ENCODE measurements around the gene CYP21A2. TPM values are rescaled to one million over a fixed set of nuclear protein-coding genes. Genes with fewer than 3 reads are reported as not detected.
"Not testable (repeated sequence)": the region's sequence is repeated elsewhere in the genome, so short reads cannot be mapped to it uniquely, and the experiment has no call there.

CYP21A2 gene
- polyA plus RNA-seq (ENCODE audit: insufficient read length in 4 of 4): 1 to 10 TPM in 3 of 4 donors, under 1 TPM in 1; 0.76 to 1.4 (median 1.1) TPM

DNA sequence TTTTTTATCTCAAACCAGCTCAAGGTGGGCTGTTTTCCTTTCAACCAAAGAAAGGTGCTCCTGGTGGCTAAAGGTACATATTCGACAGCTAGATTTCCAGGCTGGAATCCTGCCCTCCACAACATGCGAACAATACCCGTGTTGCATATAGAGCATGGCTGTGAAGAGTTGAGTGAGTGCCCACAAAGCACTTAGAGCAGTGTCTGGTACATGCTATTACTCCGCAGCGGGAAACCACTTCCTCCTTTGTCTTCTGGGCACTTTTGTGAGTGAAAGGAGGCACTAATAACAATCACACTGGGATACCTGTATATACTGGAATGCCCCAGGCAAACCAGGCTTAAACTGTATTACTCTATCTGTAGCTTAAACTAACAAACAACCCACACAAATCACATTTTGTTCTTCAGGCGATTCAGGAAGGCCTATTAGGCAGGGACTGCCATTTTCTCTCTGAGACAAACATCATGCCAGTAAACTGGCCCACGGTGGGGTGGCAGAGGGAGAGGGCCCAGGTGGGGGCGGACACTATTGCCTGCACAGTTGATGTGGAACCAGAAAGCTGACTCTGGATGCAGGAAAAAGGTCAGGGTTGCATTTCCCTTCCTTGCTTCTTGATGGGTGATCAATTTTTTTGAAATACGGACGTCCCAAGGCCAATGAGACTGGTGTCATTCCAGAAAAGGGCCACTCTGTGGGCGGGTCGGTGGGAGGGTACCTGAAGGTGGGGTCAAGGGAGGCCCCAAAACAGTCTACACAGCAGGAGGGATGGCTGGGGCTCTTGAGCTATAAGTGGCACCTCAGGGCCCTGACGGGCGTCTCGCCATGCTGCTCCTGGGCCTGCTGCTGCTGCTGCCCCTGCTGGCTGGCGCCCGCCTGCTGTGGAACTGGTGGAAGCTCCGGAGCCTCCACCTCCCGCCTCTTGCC is at the start of gene CYP21A2:
TSS of gene CYP21A2 (plus strand) at position 818 of the 927 bp plus-strand sequence. CDS start at position 826, 8 bp downstream.
- not testable (repeated sequence) for DNase-seq (ENCODE audit: low read depth in 4 of 4, low spot score in 3 of 4)

DNA sequence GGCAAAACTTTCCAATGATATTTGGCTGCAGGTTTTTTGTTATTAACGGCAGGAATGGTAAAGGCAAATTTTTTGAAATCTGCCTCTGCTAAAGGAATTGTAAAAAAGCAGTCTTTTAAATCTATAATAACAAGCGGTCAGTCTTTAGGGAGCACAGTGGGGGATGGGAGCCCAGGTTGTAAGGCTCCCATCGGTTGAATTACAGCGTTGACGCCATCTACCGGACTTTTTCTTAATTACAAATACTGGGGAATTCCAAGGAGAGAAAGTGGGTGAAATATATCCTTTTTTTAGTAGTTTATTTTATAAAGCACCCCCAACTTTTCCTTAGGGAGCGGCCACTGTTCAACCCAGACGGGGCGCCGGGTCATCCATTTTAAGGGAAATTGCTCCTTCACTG is 48.9 kb upstream of the CYP21A2 start:
- not testable (repeated sequence) for DNase-seq (ENCODE audit: low read depth in 4 of 4, low spot score in 3 of 4)

GRCh38 chr6:31994421-31994820 is 43.8 kb upstream of the CYP21A2 start:
- DNase-seq (ENCODE audit: low read depth in 4 of 4, low spot score in 3 of 4): not testable (repeated sequence)

DNA sequence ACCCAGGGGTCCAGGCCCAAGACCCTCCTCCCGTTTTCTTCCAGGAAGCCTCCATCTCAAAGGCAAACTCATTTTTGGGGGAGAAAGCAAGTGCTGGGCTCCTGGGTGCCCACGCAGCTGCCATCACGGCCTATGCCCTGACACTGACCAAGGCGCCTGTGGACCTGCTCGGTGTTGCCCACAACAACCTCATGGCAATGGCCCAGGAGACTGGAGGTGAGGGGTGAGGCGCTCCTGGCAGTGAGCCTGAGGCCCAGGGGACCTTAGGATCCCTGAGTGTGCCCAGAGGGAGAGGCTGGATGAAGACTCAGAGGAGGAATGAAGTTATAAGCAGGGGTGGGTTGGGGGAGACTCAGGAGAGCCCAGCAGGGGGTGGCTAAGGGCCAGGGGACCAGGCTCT is 41.8 kb upstream of the CYP21A2 start:
- DNase-seq (ENCODE audit: low read depth in 4 of 4, low spot score in 3 of 4): not testable (repeated sequence)

DNA sequence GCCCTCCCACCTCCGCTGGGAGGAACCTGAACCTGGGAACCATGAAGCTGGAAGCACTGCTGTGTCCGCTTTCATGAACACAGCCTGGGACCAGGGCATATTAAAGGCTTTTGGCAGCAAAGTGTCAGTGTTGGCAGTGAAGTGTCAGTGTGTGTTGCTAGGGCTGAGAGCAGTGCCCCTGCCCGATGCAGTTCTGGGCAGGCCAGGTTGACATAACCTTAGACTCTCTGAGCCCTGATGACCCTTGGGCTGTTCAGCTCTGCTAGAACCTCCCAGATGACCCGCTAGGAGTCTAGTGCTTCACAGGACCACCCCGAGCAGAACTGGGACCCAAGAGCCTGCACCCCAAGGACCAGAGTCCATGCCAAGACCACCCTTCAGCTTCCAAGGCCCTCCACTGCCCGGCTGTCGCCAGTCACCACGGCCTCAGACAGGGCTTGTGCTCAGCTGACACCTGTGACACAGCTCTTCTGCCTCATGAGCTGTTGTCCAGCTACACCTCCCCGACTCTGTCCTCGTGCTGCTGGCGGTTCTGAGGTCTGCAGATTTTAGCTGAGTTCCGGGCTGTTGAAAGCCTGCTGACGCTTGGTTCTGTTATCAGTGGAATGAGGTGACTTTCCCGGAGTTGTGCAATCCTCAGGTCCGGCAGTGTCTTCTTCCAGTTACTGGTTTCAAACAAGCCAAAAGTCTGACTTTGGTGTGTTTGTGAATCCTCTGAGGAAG is 35.5 kb upstream of the CYP21A2 start:
- DNase-seq (ENCODE audit: low read depth in 4 of 4, low spot score in 3 of 4): not testable (repeated sequence)

- not testable (repeated sequence) for DNase-seq (ENCODE audit: low read depth in 4 of 4, low spot score in 3 of 4)
These were observed 34.9 kb upstream of the CYP21A2 start for GRCh38 chr6:32003301-32003700.

DNA sequence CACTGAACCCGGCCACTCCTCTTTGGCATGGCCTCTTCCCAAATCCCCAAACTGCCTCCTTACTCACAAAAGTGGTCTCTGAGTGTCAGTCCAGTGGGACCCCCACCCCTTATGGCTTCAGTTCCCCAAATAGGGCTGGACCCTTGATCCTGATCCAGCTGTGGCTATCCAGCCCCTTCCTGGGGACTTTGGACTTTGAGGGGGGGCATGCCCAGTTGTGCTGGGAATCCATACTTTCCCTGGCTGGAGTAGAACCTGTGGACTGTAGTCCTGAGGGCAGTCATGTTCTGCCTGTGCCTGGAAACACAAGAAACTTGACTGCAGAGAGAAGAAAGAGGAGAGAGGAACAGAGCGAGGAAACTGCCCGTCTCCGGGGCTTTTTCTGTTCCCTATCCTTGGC is 33.8 kb upstream of the CYP21A2 start:
- DNase-seq (ENCODE audit: low read depth in 4 of 4, low spot score in 3 of 4): not testable (repeated sequence)

DNA sequence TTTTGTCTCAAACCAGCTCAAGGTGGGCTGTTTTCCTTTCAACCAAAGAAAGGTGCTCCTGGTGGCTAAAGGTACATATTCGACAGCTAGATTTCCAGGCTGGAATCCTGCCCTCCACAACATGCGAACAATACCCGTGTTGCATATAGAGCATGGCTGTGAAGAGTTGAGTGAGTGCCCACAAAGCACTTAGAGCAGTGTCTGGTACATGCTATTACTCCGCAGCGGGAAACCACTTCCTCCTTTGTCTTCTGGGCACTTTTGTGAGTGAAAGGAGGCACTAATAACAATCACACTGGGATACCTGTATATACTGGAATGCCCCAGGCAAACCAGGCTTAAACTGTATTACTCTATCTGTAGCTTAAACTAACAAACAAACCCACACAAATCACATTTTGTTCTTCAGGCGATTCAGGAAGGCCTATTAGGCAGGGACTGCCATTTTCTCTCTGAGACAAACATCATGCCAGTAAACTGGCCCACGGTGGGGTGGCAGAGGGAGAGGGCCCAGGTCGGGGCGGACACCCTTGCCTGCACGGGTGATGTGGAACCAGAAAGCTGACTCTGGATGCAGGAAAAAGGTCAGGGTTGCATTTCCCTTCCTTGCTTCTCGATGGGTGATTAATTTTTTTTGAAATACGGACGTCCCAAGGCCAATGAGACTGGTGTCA is 33.2 kb upstream of the CYP21A2 start:
- DNase-seq (ENCODE audit: low read depth in 4 of 4, low spot score in 3 of 4): not testable (repeated sequence)

DNA sequence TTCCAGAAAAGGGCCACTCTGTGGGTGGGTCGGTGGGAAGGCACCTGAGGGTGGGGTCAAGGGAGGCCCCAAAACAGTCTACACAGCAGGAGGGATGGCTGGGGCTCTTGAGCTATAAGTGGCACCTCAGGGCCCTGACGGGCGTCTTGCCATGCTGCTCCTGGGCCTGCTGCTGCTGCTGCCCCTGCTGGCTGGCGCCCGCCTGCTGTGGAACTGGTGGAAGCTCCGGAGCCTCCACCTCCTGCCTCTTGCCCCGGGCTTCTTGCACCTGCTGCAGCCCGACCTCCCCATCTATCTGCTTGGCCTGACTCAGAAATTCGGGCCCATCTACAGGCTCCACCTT is 32.7 kb upstream of the CYP21A2 start:
- DNase-seq (ENCODE audit: low read depth in 4 of 4, low spot score in 3 of 4): not testable (repeated sequence)

DNA sequence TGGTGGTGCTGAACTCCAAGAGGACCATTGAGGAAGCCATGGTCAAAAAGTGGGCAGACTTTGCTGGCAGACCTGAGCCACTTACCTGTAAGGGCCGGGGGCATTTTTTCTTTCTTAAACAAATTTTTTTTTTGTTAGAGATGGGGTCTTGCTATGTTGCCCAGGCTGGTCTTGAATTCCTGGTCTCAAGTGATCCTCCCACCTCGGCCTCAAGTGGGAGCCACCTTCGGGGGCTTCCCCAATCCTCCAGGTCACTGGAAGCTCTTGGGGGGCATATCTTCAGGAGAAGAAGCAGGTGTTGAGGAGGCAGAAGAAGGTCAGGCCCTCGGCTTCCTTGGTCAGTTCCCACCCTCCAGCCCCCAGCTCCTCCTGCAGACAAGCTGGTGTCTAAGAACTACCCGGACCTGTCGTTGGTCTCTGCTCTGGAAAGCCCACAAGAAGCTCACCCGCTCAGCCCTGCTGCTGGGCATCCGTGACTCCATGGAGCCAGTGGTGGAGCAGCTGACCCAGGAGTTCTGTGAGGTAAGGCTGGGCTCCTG is 32.2 kb upstream of the CYP21A2 start:
- not testable (repeated sequence) for DNase-seq (ENCODE audit: low read depth in 4 of 4, low spot score in 3 of 4)

DNA sequence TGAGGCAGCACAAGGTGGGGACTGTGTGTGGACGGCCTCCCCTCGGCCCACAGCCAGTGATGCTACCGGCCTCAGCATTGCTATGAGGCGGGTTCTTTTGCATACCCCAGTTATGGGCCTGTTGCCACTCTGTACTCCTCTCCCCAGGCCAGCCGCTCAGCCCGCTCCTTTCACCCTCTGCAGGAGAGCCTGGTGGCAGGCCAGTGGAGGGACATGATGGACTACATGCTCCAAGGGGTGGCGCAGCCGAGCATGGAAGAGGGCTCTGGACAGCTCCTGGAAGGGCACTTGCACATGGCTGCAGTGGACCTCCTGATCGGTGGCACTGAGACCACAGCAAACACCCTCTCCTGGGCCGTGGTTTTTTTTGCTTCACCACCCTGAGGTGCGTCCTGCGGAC is 31.1 kb upstream of the CYP21A2 start:
- not testable (repeated sequence) for DNase-seq (ENCODE audit: low read depth in 4 of 4, low spot score in 3 of 4)

DNA sequence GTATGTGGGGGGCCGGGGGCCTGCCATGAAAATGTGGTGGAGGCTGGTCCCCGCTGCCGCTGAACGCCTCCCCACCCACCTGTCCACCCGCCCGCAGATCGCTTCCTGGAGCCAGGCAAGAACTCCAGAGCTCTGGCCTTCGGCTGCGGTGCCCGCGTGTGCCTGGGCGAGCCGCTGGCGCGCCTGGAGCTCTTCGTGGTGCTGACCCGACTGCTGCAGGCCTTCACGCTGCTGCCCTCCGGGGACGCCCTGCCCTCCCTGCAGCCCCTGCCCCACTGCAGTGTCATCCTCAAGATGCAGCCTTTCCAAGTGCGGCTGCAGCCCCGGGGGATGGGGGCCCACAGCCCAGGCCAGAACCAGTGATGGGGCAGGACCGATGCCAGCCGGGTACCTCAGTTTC is 30.2 kb upstream of the CYP21A2 start:
- not testable (repeated sequence) for DNase-seq (ENCODE audit: low read depth in 4 of 4, low spot score in 3 of 4)

DNA sequence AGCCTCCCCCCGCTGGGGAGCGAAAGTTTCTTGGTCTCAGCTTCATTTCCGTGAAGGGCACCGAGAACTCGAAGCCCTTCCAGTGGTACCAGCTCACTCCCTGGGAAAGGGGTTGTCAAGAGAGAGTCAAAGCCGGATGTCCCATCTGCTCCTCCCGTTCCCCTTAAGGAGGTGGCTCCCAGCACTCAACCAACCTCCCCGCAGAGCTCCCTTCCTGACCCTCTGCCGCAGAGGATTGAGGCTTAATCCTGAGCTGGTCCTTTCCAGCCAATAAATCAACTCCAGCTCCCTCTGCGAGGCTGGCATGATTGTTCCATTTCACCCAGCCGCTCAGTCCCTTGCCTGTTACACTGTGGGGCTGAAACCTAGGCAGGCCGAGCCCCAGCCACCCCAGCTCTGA is 29.6 kb upstream of the CYP21A2 start:
- not testable (repeated sequence) for DNase-seq (ENCODE audit: low read depth in 4 of 4, low spot score in 3 of 4)

- not testable (repeated sequence) for DNase-seq (ENCODE audit: low read depth in 4 of 4, low spot score in 3 of 4)
These were observed 28.7 kb upstream of the CYP21A2 start for GRCh38 chr6:32009537-32009936.

DNA sequence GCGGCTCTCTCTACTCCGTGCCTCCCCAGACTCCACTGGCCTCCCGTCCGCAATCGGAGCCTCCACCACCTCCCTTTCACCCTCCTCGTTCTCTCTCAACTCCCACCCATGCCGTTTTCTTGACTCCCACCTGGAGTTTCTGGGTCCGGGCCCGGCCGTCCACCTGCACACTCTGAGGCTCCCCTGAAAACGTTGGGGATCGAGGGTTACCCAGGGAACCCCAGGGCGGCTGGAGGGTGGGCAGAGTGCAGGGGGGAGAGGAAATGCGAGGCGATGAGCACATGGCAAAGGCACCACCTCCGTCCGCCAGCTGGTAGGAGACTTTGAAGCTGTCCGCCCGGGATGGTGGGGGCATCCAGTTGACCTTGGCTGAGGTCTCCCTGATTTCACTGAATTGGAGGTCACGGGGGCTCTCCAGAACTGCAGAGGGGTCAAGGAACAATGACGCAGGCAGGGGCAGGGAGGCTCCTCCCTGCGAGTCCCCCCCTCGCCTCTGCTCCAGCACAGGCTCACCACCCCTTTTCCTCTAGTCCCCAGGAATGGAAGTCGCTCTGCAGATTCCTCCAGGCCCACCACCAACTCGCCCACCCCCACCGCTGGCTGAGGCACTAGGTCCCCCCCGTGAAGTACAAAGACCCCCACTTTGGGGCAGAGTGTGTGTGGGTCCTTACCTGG is 27.2 kb upstream of the CYP21A2 start:
- not testable (repeated sequence) for DNase-seq (ENCODE audit: low read depth in 4 of 4, low spot score in 3 of 4)

GRCh38 chr6:32012941-32013617 is 25.1 kb upstream of the CYP21A2 start:
- not testable (repeated sequence) for DNase-seq (ENCODE audit: low read depth in 4 of 4, low spot score in 3 of 4)

DNA sequence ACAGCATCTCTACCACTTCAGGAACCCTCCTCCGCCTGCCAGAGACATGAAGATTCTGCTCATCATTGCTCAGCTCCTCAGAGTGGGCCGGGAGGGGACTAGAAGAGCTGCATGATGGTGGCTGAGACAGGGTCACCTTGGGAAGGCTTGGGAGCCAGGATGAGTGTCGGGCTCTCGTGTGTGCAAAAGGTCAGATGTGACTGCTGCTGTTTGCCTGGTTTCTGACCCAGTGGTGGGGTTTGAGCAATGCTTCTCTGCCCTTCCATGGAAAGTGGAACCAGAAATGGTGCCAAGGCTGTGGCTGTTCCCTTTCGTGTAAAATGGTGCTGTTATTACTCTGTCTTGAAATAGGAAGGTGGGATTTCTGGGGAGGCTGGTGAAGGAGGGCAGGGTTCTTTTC is 24.5 kb upstream of the CYP21A2 start:
- DNase-seq (ENCODE audit: low read depth in 4 of 4, low spot score in 3 of 4): not testable (repeated sequence)

DNA sequence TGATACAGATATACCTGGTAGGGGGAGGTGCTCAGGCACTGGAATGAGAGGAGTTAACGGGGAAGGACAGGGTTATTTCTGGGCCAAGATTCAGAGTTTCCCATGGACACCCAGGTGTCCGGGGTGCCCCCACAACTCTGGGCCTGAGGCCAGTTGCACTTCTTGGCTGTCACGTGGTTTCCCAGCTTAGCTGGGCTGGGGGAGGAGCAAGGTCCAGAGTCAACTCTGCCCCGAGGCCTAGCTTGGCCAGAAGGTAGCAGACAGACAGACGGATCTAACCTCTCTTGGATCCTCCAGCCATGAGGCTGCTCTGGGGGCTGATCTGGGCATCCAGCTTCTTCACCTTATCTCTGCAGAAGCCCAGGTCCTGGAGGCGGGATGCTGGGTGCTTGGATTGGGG is 23.7 kb upstream of the CYP21A2 start, which contains the start of gene C4B:
TSS of gene C4B (plus strand) at position 249 of the 400 bp plus-strand sequence. CDS start at position 300, 51 bp downstream.
- DNase-seq (ENCODE audit: low read depth in 4 of 4, low spot score in 3 of 4): not testable (repeated sequence)

DNA sequence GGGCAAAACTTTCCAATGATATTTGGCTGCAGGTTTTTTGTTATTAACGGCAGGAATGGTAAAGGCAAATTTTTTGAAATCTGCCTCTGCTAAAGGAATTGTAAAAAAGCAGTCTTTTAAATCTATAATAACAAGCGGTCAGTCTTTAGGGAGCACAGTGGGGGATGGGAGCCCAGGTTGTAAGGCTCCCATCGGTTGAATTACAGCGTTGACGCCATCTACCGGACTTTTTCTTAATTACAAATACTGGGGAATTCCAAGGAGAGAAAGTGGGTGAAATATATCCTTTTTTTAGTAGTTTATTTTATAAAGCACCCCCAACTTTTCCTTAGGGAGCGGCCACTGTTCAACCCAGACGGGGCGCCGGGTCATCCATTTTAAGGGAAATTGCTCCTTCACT is 16.1 kb upstream of the CYP21A2 start:
- not testable (repeated sequence) for DNase-seq (ENCODE audit: low read depth in 4 of 4, low spot score in 3 of 4)

Measured in left renal pelvis (tissue), 4 donors.